GM11168 (cell line): Measurements from ENCODE around the gene SPARCL1.
"Not testable (repeated sequence)": the region's sequence is repeated elsewhere in the genome, so short reads cannot be mapped to it uniquely, and the experiment has no call there.

Experiments
- in situ Hi-C: fragments of 300-500 bp; cut with MboI; formaldehyde crosslinking; loops from one replicate; pipeline ENCODE4 v1.12.0; 2022; ENCODE audit warnings: low sequenced_read_pairs; ENCODE audit not compliant: unreplicated experiment

The SPARCL1 gene, protein sequence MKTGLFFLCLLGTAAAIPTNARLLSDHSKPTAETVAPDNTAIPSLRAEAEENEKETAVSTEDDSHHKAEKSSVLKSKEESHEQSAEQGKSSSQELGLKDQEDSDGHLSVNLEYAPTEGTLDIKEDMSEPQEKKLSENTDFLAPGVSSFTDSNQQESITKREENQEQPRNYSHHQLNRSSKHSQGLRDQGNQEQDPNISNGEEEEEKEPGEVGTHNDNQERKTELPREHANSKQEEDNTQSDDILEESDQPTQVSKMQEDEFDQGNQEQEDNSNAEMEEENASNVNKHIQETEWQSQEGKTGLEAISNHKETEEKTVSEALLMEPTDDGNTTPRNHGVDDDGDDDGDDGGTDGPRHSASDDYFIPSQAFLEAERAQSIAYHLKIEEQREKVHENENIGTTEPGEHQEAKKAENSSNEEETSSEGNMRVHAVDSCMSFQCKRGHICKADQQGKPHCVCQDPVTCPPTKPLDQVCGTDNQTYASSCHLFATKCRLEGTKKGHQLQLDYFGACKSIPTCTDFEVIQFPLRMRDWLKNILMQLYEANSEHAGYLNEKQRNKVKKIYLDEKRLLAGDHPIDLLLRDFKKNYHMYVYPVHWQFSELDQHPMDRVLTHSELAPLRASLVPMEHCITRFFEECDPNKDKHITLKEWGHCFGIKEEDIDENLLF

GRCh38 chr4:87529187-87529586 is at the start of gene SPARCL1:
SPARCL1 (minus strand) TSS chr4:87529376; CDS start chr4:87499574, 29,802 bp downstream.
- in situ Hi-C loops = no loop called here

GRCh38 chr4:87575983-87576382 is 46.8 kb upstream of the SPARCL1 start:
- in situ Hi-C loops = no loop called here

- in situ Hi-C loops = no loop called here
Measured at GRCh38 chr4:87575408-87575807, 46.2 kb upstream of the SPARCL1 start.

DNA sequence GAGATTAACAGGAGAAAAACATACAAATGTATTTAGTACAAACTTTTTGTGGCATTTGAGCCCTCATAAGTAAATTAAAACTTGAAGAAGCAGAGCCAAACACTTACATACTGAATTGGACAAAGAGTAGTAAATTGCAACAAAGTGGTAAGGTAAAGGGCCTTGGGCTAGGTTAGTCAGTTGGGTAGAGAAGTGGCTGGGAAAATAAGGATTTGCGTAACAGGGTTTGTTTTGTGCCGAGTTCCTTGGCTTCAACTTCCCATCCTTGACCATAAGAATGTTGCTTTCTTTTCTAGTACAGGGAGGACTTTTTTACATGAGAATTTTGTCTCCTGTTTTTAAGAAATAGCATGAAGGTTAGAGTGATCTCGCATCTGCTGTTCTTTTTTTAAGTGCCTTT is 45.8 kb upstream of the SPARCL1 start:
- in situ Hi-C loops = no loop called here

- in situ Hi-C loops = not testable (repeated sequence)
Measured at GRCh38 chr4:87574376-87574775, 45.2 kb upstream of the SPARCL1 start.

DNA sequence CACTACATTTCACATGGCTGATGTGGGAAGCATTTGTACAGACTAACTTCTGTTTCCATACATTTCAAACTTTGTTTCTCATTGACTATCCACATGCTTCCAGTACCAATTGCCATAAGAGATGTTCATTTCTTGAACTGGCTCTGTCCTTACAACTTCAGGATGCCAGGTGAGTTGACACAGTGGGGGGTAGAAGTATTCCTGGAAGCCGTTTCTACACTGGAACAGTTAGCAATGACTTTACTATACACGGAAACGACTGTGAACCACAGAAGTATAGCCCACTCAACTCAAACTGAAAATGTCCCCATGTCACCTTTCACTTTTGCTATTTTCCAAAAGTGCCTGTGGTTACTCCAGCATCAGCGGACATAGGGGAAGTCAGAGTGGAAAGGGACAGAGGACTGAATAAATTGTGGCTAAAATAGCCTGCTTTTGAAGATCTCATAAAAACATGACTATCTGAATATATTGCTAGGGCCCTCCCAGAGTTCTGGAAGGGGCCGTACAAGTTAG is 41.2 kb upstream of the SPARCL1 start:
- in situ Hi-C loops = no loop called here

DNA sequence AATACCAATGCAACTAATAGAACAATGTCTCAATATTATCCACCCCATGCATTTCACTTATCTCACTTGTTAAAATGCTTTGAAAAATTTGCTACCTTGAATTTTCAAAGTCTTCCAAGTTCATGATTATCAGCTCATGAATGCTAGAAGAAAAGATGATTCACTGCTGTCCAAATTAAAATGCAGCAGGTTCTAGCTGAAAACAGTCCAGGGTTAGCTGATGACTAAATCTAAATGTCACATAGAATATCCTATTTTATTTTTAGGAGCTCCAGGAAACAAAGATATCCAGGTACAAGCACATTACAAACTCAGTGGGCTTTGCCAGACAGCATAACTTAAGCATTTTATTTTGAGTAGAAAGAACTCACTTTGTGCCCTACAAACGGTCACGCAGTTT is 38.0 kb upstream of the SPARCL1 start:
- in situ Hi-C loops = no loop called here

- in situ Hi-C loops = no loop called here
Measured at GRCh38 chr4:87566276-87566675, 37.1 kb upstream of the SPARCL1 start.

DNA sequence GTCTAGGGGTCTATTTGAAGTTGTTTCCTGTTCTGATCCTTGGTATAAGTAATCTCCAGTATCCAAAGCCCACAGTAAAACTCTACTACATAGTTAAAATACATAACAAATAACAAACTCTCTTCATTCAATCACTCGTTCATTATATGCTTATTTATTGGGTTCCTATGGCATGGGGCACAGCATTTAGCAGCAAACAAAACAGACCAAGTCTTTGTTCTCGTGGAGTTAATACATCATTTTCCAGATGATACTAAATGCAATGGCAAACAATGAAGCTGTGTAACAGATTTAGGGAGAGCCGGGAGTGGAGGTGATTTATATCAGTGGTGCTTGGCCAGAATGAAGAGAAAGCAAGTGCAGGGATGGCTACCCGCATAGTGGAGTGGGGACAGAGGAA is 36.6 kb upstream of the SPARCL1 start:
- in situ Hi-C loops = no loop called here

DNA sequence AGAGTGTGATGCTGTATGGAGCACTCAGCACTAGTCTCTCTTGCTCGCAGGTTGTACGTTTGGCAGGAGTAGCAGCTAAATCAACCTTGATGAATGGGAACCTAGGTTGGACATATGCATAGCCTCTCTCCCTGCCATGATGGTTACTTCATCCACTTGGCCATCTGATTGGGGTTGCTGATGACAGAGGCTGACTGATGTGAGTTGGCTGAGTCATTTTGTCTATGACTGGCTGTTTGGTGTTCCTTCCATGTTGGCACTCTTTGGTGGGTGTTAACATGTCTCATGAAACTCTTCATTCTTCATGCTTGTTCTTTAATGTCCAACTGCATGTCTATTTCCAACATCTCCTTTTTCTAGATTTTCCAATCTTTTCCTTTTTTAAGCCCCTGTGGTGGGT is 31.6 kb upstream of the SPARCL1 start:
- in situ Hi-C loops = no loop called here

- in situ Hi-C loops = no loop called here
Measured at GRCh38 chr4:87559090-87559837, 30.1 kb upstream of the SPARCL1 start.

GRCh38 chr4:87557348-87557747 is 28.2 kb upstream of the SPARCL1 start:
- in situ Hi-C loops = no loop called here

GRCh38 chr4:87555773-87556619 is 26.8 kb upstream of the SPARCL1 start:
- in situ Hi-C loops = no loop called here

GRCh38 chr4:87553182-87553581 is 24.0 kb upstream of the SPARCL1 start:
- in situ Hi-C loops = no loop called here

- in situ Hi-C loops = no loop called here
Measured at GRCh38 chr4:87551361-87551760, 22.2 kb upstream of the SPARCL1 start.

DNA sequence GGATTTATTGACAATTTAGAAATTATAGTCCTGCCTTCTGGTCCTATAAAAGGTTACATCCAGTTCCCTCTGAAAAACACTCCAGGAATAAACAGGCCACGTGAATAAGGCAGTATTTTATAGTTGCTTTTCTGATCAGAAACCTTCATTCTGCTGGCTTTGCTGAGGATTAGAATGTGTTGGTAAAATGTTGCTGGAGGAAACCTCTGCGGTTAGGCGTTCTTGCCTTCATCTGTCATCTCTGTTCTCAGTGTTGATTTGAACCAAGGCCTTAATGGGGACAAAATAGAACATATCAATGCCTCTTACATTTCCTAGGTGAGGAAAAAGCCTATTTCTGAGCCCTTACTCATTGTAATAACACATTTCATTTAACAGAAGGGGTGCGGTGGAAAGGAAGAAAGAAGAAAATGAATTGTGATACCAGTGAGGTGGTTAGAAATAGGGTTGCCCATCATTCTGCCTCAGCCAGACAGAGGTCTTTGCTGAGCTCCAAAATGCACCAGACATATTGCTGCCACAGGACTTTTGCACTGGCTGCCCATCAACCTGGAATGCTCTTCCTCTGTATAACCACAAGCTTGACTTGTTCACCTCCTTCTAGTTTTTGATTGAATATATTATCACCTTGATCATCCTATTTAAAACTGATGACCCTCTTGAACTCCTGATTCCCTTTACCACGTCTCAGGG is 18.0 kb upstream of the SPARCL1 start:
- in situ Hi-C loops = no loop called here

- in situ Hi-C loops = no loop called here
Measured at GRCh38 chr4:87545052-87545451, 15.9 kb upstream of the SPARCL1 start.

GRCh38 chr4:87543835-87544461 is 14.8 kb upstream of the SPARCL1 start:
- in situ Hi-C loops = no loop called here

DNA sequence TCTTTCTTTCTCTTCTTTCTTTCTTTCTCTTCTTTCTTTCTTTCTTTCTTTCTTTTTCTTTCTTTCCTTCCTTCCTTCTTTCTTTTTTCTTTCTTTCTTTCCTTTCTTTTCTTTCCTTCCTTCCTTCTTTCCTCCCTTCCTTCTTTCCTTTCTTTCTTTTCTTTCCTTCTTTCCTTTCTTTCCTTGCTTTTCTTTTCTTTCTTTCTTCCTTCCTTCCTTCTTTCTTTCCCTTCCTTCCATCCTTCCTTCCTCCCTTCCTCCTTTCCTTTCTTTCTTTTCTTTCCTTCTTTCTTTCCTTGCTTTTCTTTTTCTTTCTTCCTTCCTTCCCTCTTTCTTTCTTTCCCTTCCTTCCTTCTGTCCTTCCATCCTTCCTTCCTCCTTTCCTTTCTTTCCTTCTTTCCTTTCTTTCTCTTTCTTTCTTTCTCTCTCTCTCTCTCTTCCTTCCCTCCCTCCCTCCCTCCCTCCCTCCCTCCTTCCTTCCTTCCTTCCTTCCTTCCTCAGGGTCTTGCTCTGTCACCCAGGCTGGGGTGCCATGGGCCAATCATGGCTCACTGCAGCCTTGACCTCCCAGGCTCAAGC is 13.6 kb upstream of the SPARCL1 start:
- in situ Hi-C loops = no loop called here
